Measurements from ENCODE around the gene FGF6. TPM values are rescaled to one million over a fixed set of nuclear protein-coding genes. Genes with fewer than 3 reads are reported as not detected.
A peak's percentile ranks its signal among the peaks of the same experiment; 100 is the strongest.

The FGF6 gene
- total and polyA plus RNA-seq, 4 donors = not detected

GRCh38 chr12:4423528-4424195 lies 22.0 kb downstream of the FGF6 start:
- no peak overlapping the region for H3K4me3 ChIP-seq
- no peak overlapping the region for H3K9ac ChIP-seq (ENCODE audit: insufficient read depth in 1 of 2, low read length in 2 of 2)
- ATAC-seq (ENCODE audit: insufficient read depth, low FRiP score) (no peak), DNase-seq (no peak)
- H3K27me3 ChIP-seq (ENCODE audit: control insufficient read depth in 3 of 3, insufficient read depth in 3 of 3, low read length in 2 of 3) = peaks cover 0 to 9% (median 3%) of the 10 kb centered on the region in 3 donors
- H3K27ac ChIP-seq (ENCODE audit: low read depth in 1 of 2, low read length in 1 of 2) = no peak overlapping the region
- 81 to 86% methylated on average over 11 of the region's 11 CpGs for WGBS, 2 donors
- H3K4me1 ChIP-seq (ENCODE audit: control insufficient read depth in 5 of 5, insufficient read depth in 5 of 5, low read length in 5 of 5) = peaks cover 0 to 5% (median 0%) of the 10 kb centered on the region in 5 donors
- no peaks in the 10 kb centered on the region for H3K36me3 ChIP-seq (ENCODE audit: control insufficient read depth in 4 of 4, insufficient read depth in 4 of 4, low read length in 4 of 4)
- TF ChIP-seq, protein P1, sequence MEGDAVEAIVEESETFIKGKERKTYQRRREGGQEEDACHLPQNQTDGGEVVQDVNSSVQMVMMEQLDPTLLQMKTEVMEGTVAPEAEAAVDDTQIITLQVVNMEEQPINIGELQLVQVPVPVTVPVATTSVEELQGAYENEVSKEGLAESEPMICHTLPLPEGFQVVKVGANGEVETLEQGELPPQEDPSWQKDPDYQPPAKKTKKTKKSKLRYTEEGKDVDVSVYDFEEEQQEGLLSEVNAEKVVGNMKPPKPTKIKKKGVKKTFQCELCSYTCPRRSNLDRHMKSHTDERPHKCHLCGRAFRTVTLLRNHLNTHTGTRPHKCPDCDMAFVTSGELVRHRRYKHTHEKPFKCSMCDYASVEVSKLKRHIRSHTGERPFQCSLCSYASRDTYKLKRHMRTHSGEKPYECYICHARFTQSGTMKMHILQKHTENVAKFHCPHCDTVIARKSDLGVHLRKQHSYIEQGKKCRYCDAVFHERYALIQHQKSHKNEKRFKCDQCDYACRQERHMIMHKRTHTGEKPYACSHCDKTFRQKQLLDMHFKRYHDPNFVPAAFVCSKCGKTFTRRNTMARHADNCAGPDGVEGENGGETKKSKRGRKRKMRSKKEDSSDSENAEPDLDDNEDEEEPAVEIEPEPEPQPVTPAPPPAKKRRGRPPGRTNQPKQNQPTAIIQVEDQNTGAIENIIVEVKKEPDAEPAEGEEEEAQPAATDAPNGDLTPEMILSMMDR (IDR thresholded peaks at IDR 0.05; ENCODE audit: control extremely low read depth, extremely low read depth) = no peak
- H3K9me3 ChIP-seq (ENCODE audit: control insufficient read depth in 4 of 4, insufficient read depth in 3 of 4, low read length in 3 of 4) = no peaks in the 10 kb centered on the region

DNA sequence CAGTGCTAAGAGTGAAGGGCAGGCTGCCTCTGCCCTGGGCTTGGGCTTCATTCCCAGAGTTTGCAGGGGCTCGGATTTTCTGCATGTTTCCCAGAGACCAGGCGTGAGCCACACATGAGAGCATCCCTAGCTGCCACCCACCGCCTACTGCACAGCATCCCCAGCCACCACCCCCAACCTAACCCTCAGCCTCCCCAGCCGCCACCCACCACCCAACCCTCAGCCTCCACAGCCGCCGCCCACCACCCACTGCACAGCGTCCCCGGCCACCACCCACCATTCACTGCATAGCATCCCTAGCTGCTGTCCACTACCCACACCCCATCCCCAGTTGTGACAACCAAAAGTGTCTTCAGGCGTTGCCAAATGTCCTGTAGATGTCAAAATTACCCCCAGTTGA lies 22.6 kb downstream of the FGF6 start:
- Histone ChIP-seq H3K27ac (ENCODE audit: low read depth in 1 of 2, low read length in 1 of 2) (no peak overlapping the region), H3K27me3 (ENCODE audit: control insufficient read depth in 3 of 3, insufficient read depth in 3 of 3, low read length in 2 of 3) (peaks cover 0 to 15% (median 8%) of the 10 kb centered on the region in 3 donors), H3K4me1 (ENCODE audit: control insufficient read depth in 5 of 5, insufficient read depth in 5 of 5, low read length in 5 of 5) (peaks cover 0 to 5% (median 0%) of the 10 kb centered on the region in 5 donors), H3K9ac (ENCODE audit: insufficient read depth in 1 of 2, low read length in 2 of 2) (no peak overlapping the region), H3K36me3 (ENCODE audit: control insufficient read depth in 4 of 4, insufficient read depth in 4 of 4, low read length in 4 of 4) (no peaks in the 10 kb centered on the region), H3K4me3 (no peak overlapping the region), H3K9me3 (ENCODE audit: control insufficient read depth in 4 of 4, insufficient read depth in 3 of 4, low read length in 3 of 4) (no peaks in the 10 kb centered on the region)
- ATAC-seq (ENCODE audit: insufficient read depth, low FRiP score) = no peak
- no peak for DNase-seq
- TF ChIP-seq, protein P1 (IDR thresholded peaks at IDR 0.05; ENCODE audit: control extremely low read depth, extremely low read depth) = no peak
- 93 to 97% methylated on average over 9 of the region's 9 CpGs for WGBS, 2 donors

DNA sequence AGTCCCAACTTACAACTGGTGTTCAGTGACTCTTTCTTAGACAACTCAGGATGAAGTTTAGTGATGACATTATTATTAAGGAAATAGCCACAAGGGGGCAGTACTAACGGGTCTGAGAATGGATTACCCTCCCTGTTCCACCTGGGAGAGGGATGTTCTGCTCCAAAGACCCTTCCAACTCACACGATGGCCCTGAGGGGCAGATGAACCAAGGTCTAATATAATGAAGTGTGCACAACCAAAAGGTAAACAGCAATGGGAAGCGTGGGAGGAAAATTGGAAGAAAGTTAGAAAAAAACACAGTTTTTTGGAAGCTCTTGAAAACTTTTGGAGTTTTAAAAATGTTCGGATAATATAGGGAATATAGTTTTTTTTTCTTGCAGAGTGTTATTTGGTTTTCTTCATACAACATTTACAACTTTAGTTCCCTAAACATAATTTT lies 24.0 kb downstream of the FGF6 start:
- H3K27ac ChIP-seq (ENCODE audit: low read depth in 1 of 2, low read length in 1 of 2) = no peak overlapping the region
- no peaks in the 10 kb centered on the region for H3K9me3 ChIP-seq (ENCODE audit: control insufficient read depth in 4 of 4, insufficient read depth in 3 of 4, low read length in 3 of 4)
- 40 to 42% methylated on average over 4 of the region's 4 CpGs for WGBS, 2 donors
- no peak overlapping the region for H3K9ac ChIP-seq (ENCODE audit: insufficient read depth in 1 of 2, low read length in 2 of 2)
- H3K27me3 ChIP-seq (ENCODE audit: control insufficient read depth in 3 of 3, insufficient read depth in 3 of 3, low read length in 2 of 3) = peaks cover 0 to 22% (median 13%) of the 10 kb centered on the region in 3 donors
- no peak overlapping the region for H3K4me3 ChIP-seq
- TF ChIP-seq, protein P1 (IDR thresholded peaks at IDR 0.05; ENCODE audit: control extremely low read depth, extremely low read depth) = peak; percentile 32
- ATAC-seq (ENCODE audit: insufficient read depth, low FRiP score) (no peak), DNase-seq (peak in 2 of 3 donors; percentile 25 to 30)
- no peaks in the 10 kb centered on the region for H3K36me3 ChIP-seq (ENCODE audit: control insufficient read depth in 4 of 4, insufficient read depth in 4 of 4, low read length in 4 of 4)
- peaks cover 0 to 5% (median 0%) of the 10 kb centered on the region in 5 donors for H3K4me1 ChIP-seq (ENCODE audit: control insufficient read depth in 5 of 5, insufficient read depth in 5 of 5, low read length in 5 of 5)
